Measurements from ENCODE around the gene TAAR1. TPM values are rescaled to one million over a fixed set of nuclear protein-coding genes. Genes with fewer than 3 reads are reported as not detected.

The TAAR1 gene
- total and polyA plus RNA-seq, 2 donors (not counting 1 experiment from before 2014, with no cell fraction given) = not detected

DNA sequence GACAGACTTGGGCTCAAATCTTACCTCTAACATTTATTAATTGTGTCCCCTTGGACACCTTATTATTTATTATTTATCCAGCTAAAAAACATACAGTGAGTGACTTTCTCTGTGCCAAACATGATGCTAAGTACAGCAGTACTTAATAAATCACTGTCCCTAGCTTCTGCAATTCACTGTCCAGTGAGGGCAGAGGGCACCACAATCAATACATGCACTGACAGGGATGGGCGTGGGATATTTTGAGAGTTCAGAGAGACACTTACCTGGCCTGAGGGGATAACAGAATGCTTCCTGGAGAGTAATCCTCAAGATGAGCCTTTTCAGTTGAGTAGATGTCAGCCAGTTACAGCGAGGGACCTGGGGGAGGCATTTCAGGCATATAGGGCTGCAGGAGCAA, 25.6 kb downstream of the TAAR1 start:
- WGBS (ENCODE audit: insufficient coverage) = 100% methylated on average over 1 of the region's 2 CpGs
- TF ChIP-seq EZH2 (IDR thresholded peaks at IDR 0.05; ENCODE audit: borderline replicate concordance, insufficient read depth, low read depth, low read length, poor library complexity, severe bottlenecking) (no peak), CTCF (IDR thresholded peaks at IDR 0.05) (no peak)
- no peak for ATAC-seq (ENCODE audit: low read depth)
- Mint-ChIP-seq H3K9me3 (ENCODE audit: insufficient read depth) (no peaks in the 10 kb centered on the region), H3K27ac (no peak overlapping the region), H3K27me3 (peaks cover 46% of the 10 kb centered on the region), H3K4me1 (no peaks in the 10 kb centered on the region), H3K4me3 (no peak overlapping the region)
- Histone ChIP-seq H3K9me3 (ENCODE audit: control extremely low read depth in 1 of 3, control insufficient read depth in 2 of 3, insufficient read depth in 1 of 3, low read length in 2 of 3) (no peaks in the 10 kb centered on the region), H3K27ac (ENCODE audit: low read length in 2 of 2) (no peak overlapping the region), H3K27me3 (replicated peaks in 1 of 4; ENCODE audit: control extremely low read depth in 1 of 4, control insufficient read depth in 3 of 4, insufficient read depth in 4 of 4, low read length in 3 of 4) (peaks cover 0 to 17% (median 13%) of the 10 kb centered on the region in 4 experiments), H2AFZ (ENCODE audit: insufficient read depth, low read depth, low read length, poor library complexity, severe bottlenecking) (no peak overlapping the region), H3K4me2 (replicated peaks; ENCODE audit: low read depth, low read length, poor library complexity, severe bottlenecking) (no peak overlapping the region), H3K36me3 (replicated peaks in 1 of 2; ENCODE audit: control extremely low read depth in 1 of 2, control insufficient read depth in 1 of 2, extremely low read depth in 1 of 2, insufficient read depth in 2 of 2, low read length in 1 of 2) (no peaks in the 10 kb centered on the region), H3K4me3 (ENCODE audit: control extremely low read depth in 1 of 5, extremely low read depth in 1 of 5, insufficient read depth in 1 of 5, low read depth in 2 of 5, low read length in 4 of 5) (no peak overlapping the region), H3K4me1 (ENCODE audit: control insufficient read depth in 2 of 2, insufficient read depth in 2 of 2, low read length in 2 of 2) (no peaks in the 10 kb centered on the region), H4K20me1 (ENCODE audit: control insufficient read depth, insufficient read depth, low read length, poor library complexity, severe bottlenecking) (no peaks in the 10 kb centered on the region), H3K9ac (ENCODE audit: low read length) (no peak overlapping the region), H3K79me2 (ENCODE audit: control insufficient read depth, insufficient read depth, low read length) (no peaks in the 10 kb centered on the region)
- CTCF ChIA-PET = no interaction called here
- intact Hi-C loops (cut with micrococcal nuclease) = no loop called here
- POLR2A ChIA-PET = no interaction called here
- DNase-seq = no peak

GRCh38 chr6:132624175-132624574, 34.8 kb downstream of the TAAR1 start, which contains the start of gene TAAR2:
Gene TAAR2, minus strand, starts transcription at chr6:132624275. Its CDS starts 0 bp downstream, at chr6:132624275.
- CTCF ChIA-PET = no interaction called here

More at GRCh38 chr6:132624175-132624574, 34.8 kb downstream of the TAAR1 start, which contains the start of gene TAAR2:
- Histone ChIP-seq H4K20me1 (ENCODE audit: control insufficient read depth, insufficient read depth, low read length, poor library complexity, severe bottlenecking) (no peaks in the 10 kb centered on the region), H3K9ac (ENCODE audit: low read length) (no peak within 1 kb of the TSS), H3K27ac (ENCODE audit: low read length in 2 of 2) (no peak within 1 kb of the TSS), H3K4me3 (ENCODE audit: control extremely low read depth in 1 of 5, extremely low read depth in 1 of 5, insufficient read depth in 1 of 5, low read depth in 2 of 5, low read length in 4 of 5) (no peak within 1 kb of the TSS), H3K36me3 (replicated peaks in 1 of 2; ENCODE audit: control extremely low read depth in 1 of 2, control insufficient read depth in 1 of 2, extremely low read depth in 1 of 2, insufficient read depth in 2 of 2, low read length in 1 of 2) (no peaks in the 10 kb centered on the region), H3K4me1 (ENCODE audit: control insufficient read depth in 2 of 2, insufficient read depth in 2 of 2, low read length in 2 of 2) (no peaks in the 10 kb centered on the region), H3K27me3 (replicated peaks in 1 of 4; ENCODE audit: control extremely low read depth in 1 of 4, control insufficient read depth in 3 of 4, insufficient read depth in 4 of 4, low read length in 3 of 4) (peaks cover 0 to 3% (median 0%) of the 10 kb centered on the region in 4 experiments), H2AFZ (ENCODE audit: insufficient read depth, low read depth, low read length, poor library complexity, severe bottlenecking) (no peak within 1 kb of the TSS), H3K9me3 (ENCODE audit: control extremely low read depth in 1 of 3, control insufficient read depth in 2 of 3, insufficient read depth in 1 of 3, low read length in 2 of 3) (no peaks in the 10 kb centered on the region), H3K79me2 (ENCODE audit: control insufficient read depth, insufficient read depth, low read length) (no peaks in the 10 kb centered on the region), H3K4me2 (replicated peaks; ENCODE audit: low read depth, low read length, poor library complexity, severe bottlenecking) (no peak within 1 kb of the TSS)
- Mint-ChIP-seq H3K27me3 (peaks cover 30% of the 10 kb centered on the region), H3K9me3 (ENCODE audit: insufficient read depth) (no peaks in the 10 kb centered on the region), H3K4me3 (no peak within 1 kb of the TSS), H3K4me1 (no peaks in the 10 kb centered on the region), H3K27ac (no peak within 1 kb of the TSS)
- ATAC-seq (ENCODE audit: low read depth) = no peak
- 86% methylated on average over 6 of the region's 6 CpGs for WGBS (ENCODE audit: insufficient coverage)
- no peak for DNase-seq
- POLR2A ChIA-PET = no interaction called here
- TF ChIP-seq EZH2 (IDR thresholded peaks at IDR 0.05; ENCODE audit: borderline replicate concordance, insufficient read depth, low read depth, low read length, poor library complexity, severe bottlenecking) (no peak), CTCF (IDR thresholded peaks at IDR 0.05) (no peak)
- intact Hi-C loops (cut with micrococcal nuclease) = no loop called here

All from B cell (primary cell).